ENCODE results near the gene TAPT1. TPM values are rescaled to one million over a fixed set of nuclear protein-coding genes. Genes with fewer than 3 reads are reported as not detected.

TAPT1 gene
- total RNA-seq, 1 experiment from 2014 or later = 23.7 TPM

GRCh38 chr4:16114546-16114945, 111.7 kb downstream of the TAPT1 start:
- Histone ChIP-seq H3K9me3 (no peaks in the 10 kb centered on the region), H3K4me3 (ENCODE audit: low read depth, low read length) (no peak overlapping the region), H3K4me1 (peaks cover 12% of the 10 kb centered on the region), H3K27me3 (replicated peaks; ENCODE audit: control insufficient read depth, insufficient read depth, low read length) (no peaks in the 10 kb centered on the region), H3K36me3 (ENCODE audit: control insufficient read depth, insufficient read depth, low read length) (no peaks in the 10 kb centered on the region)
- Mint-ChIP-seq H3K27me3 (ENCODE audit: insufficient read depth, unreplicated experiment) (no peaks in the 10 kb centered on the region), H3K27ac (ENCODE audit: unreplicated experiment) (no peak overlapping the region), H3K4me1 (ENCODE audit: low read depth, unreplicated experiment) (peaks cover 7% of the 10 kb centered on the region), H3K36me3 (ENCODE audit: insufficient read depth, unreplicated experiment) (no peaks in the 10 kb centered on the region), H3K4me3 (ENCODE audit: unreplicated experiment) (no peak overlapping the region), H3K9me3 (ENCODE audit: unreplicated experiment) (no peaks in the 10 kb centered on the region)
- ChIA-PET POLR2A (no interaction called here), CTCF (no interaction called here)
- no TSS peak for BruUV-seq (replicated peaks)
- DNase-seq = no peak
- TF ChIP-seq CTCF (IDR thresholded peaks at IDR 0.05; ENCODE audit: insufficient read depth in 1 of 2, low read depth in 1 of 2, low read length in 1 of 2, severe bottlenecking in 1 of 2, unreplicated experiment in 1 of 2) = no peak
- intact Hi-C loops (cut with micrococcal nuclease; ENCODE audit: unreplicated experiment) = no loop called here

- Histone ChIP-seq H3K36me3 (ENCODE audit: control insufficient read depth, insufficient read depth, low read length) (no peaks in the 10 kb centered on the region), H3K4me1 (peaks cover 12% of the 10 kb centered on the region), H3K27me3 (replicated peaks; ENCODE audit: control insufficient read depth, insufficient read depth, low read length) (no peaks in the 10 kb centered on the region), H3K9me3 (no peaks in the 10 kb centered on the region), H3K4me3 (ENCODE audit: low read depth, low read length) (no peak overlapping the region)
- no peak for TF ChIP-seq CTCF (IDR thresholded peaks at IDR 0.05; ENCODE audit: insufficient read depth in 1 of 2, low read depth in 1 of 2, low read length in 1 of 2, severe bottlenecking in 1 of 2, unreplicated experiment in 1 of 2)
- intact Hi-C loops (cut with micrococcal nuclease; ENCODE audit: unreplicated experiment) = no loop called here
- Mint-ChIP-seq H3K27me3 (ENCODE audit: insufficient read depth, unreplicated experiment) (no peaks in the 10 kb centered on the region), H3K4me1 (ENCODE audit: low read depth, unreplicated experiment) (peaks cover 7% of the 10 kb centered on the region), H3K27ac (ENCODE audit: unreplicated experiment) (no peak overlapping the region), H3K4me3 (ENCODE audit: unreplicated experiment) (no peak overlapping the region), H3K9me3 (ENCODE audit: unreplicated experiment) (no peaks in the 10 kb centered on the region), H3K36me3 (ENCODE audit: insufficient read depth, unreplicated experiment) (no peaks in the 10 kb centered on the region)
- POLR2A ChIA-PET = no interaction called here
- CTCF ChIA-PET = no interaction called here
- no peak for DNase-seq
- BruUV-seq (replicated peaks) = no TSS peak
These were observed 112.5 kb downstream of the TAPT1 start for GRCh38 chr4:16113741-16114140.

GRCh38 chr4:16111533-16111932, 114.7 kb downstream of the TAPT1 start:
- peaks cover 12% of the 10 kb centered on the region for H3K4me1 ChIP-seq
- intact Hi-C loops (cut with micrococcal nuclease; ENCODE audit: unreplicated experiment) = loop anchor here (2.0 kb wide), 2 partner anchors 17 to 21 kb away; no protein-coding TSS in a partner anchor
- no peaks in the 10 kb centered on the region for H3K9me3 Mint-ChIP-seq (ENCODE audit: unreplicated experiment)
- H3K4me3 Mint-ChIP-seq (ENCODE audit: unreplicated experiment) = no peak overlapping the region
- H3K27ac Mint-ChIP-seq (ENCODE audit: unreplicated experiment) = no peak overlapping the region
- peak in 1 of 2 experiments; percentile 24 for DNase-seq
- no TSS peak for BruUV-seq (replicated peaks)
- H3K4me3 ChIP-seq (ENCODE audit: low read depth, low read length) = no peak overlapping the region
- peaks cover 7% of the 10 kb centered on the region for H3K4me1 Mint-ChIP-seq (ENCODE audit: low read depth, unreplicated experiment)
- no peaks in the 10 kb centered on the region for H3K9me3 ChIP-seq
- no peaks in the 10 kb centered on the region for H3K36me3 Mint-ChIP-seq (ENCODE audit: insufficient read depth, unreplicated experiment)
- no peak for TF ChIP-seq CTCF (IDR thresholded peaks at IDR 0.05; ENCODE audit: insufficient read depth in 1 of 2, low read depth in 1 of 2, low read length in 1 of 2, severe bottlenecking in 1 of 2, unreplicated experiment in 1 of 2)
- ChIA-PET POLR2A (no interaction called here), CTCF (no interaction called here)
- H3K27me3 ChIP-seq (replicated peaks; ENCODE audit: control insufficient read depth, insufficient read depth, low read length) = no peaks in the 10 kb centered on the region
- H3K27me3 Mint-ChIP-seq (ENCODE audit: insufficient read depth, unreplicated experiment) = no peaks in the 10 kb centered on the region
- H3K36me3 ChIP-seq (ENCODE audit: control insufficient read depth, insufficient read depth, low read length) = no peaks in the 10 kb centered on the region
